Mesangial cell (primary cell): ENCODE measurements around the gene NR2C1. TPM values are rescaled to one million over a fixed set of nuclear protein-coding genes. Genes with fewer than 3 reads are reported as not detected.

Experiments
- total RNA-seq: library from RNA; depleted of rRNA; stranded (reverse); fragments of >200 nt; gene quantifications from 2 replicates; pipeline ENCODE4 v1.2.3, GENCODE V29; 2015

NR2C1 gene
- 20.9 and 23.5 TPM in 2 replicates for total RNA-seq

DNA sequence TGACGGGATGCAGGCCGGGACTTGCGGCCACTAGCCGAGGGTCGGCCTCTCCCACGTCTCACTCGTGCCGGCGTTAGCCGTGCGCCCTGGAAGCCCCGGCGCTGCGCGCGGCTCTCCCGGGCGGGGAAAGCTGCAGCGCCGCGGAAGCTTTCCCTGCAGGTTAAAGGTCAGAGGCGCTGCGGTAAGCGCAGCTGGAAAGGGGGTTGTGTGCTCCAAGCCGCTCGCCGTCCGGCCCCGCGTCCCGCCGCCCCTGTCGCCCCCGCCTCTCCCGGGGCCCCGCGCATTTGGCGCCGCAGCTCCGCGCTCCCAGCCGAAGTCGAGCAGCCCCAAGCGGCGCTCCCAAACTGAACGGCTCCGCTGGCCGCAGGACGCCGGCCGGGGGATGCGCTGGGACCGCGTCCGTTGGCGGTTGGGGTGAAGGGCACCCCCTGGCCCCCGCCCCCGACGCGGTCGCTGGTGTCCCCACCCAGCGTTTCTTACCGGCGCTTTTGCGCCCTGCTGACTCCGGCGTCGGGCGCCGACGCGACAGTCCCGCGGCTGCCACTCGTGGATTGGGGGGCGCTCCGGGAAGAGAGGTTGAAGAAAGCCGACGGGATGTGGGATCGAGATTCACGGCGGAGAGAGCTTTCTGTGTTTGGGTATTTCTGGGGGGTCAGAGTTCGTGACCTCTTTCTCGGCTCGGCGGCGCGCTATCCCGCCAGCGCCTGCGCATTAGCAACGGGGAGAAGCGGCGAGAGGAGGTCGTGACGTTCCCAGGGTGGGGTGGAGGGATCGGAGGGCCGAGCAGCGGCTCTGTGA is at the start of gene NR2C1:
TSS of gene NR2C1 (minus strand) at position 719 of the 798 bp plus-strand sequence. CDS start 6,234 bp downstream, outside the sequence.

DNA sequence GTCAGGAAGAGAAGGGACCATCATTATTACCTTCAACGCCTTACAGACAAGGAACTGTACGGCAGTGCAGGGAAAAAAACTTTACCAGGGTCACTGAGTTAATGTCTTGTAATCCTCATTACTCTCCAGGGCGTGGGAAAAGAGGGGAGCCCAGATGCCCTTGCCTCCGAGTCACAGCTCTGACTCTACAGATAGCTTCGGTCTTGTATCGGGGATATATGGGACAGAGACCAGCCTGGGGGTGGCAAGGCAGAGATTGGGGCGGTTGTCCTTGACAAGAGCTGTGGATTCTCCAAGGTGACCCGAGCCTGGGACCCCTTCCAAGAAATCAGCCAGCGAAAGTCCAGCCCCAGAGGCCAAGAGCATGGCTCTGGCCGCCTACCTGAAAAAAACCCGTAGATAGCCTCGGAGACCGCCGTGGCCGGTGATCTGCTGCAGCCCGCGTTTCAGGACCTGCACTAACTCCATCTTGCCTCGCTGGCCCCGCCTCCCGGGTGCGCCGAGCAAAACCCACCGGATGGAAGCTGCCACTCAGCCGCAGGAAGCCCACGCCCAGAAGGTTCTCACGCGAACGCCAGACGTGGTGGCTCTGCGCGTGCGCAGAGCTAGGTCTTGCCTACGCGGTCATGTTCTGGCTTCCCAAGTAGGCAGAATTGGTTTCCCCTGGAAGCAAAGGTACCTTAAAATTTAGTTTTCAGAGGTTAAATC is 70.1 kb downstream of the NR2C1 start, which contains the start of gene NDUFA12:
TSS of gene NDUFA12 (minus strand) at position 485 of the 708 bp plus-strand sequence. CDS start at position 468, 17 bp downstream.

Other genes with a start within 250 kb of the NR2C1 start
- gene NDUFA12, start 69.9 kb downstream of the NR2C1 start, total RNA-seq: 96.6 and 133 TPM in 2 replicates
- gene FGD6, start 143.8 kb upstream of the NR2C1 start, total RNA-seq: 8.5 and 12.4 TPM in 2 replicates
- 39.8 and 56.8 TPM in 2 replicates for gene VEZT, start 144.2 kb upstream of the NR2C1 start, total RNA-seq